Measurements from ENCODE around the gene GPAM.
"Not testable (repeated sequence)": the region's sequence is repeated elsewhere in the genome, so short reads cannot be mapped to it uniquely, and the experiment has no call there.

GPAM gene

DNA sequence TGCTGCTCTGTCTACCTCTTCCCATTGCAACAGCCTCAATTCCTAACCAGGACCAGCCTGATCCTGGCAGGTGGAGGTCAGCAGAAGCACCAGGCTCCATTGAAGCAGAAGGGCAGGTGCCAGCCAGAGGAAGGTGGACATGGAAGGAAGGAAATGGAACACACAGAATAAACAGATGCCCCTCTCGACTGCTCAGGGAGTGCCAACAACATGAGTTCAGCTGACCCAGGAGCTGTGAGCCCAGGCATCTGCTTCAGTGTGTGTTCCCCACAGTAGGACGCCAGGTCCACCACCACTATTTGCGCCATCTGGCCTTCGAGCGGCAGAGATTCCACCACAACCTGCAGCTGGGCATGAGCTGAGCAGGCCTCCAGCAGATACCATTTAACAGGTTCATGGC is 56.7 kb downstream of the GPAM start:
- no peak for DNase-seq

DNA sequence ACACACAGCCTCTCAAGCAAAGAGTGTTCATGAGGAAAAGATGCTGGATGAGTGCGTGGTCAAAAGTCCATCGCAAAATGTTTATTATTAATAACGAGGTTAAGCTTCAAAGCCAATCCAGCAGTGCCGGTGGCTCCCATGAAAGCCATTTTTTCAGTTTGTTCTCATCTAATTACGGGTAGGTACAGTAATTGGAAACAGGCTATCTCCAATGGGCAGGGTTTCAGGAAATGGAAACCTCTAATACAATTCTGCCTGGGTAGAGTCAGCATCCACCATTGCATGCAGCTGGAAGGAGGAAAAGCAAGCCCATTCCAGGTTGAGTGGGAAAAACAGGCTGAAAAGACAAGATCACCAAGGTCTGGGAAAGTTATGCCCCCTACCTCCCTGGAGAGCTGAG is 57.4 kb downstream of the GPAM start:
- no peak for DNase-seq

DNA sequence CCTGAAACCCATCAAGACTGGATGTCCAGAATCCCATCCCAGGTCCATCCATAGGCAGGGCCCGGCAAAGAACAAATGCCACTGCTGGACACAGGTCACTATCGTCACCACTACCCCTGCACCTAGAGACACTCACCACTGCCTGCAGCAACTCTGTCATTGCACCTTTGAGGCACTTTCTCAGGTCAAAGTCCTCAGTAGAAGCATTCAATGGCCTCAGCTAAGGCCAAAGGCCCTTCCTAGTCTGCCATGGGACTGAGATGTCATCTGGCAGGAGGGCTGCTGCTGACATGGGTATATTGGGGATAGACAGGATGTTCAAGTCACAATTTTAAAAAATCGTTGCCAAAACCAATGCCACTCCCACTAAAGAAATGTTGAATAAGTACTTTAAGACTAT is 58.7 kb downstream of the GPAM start:
- no peak for DNase-seq

DNA sequence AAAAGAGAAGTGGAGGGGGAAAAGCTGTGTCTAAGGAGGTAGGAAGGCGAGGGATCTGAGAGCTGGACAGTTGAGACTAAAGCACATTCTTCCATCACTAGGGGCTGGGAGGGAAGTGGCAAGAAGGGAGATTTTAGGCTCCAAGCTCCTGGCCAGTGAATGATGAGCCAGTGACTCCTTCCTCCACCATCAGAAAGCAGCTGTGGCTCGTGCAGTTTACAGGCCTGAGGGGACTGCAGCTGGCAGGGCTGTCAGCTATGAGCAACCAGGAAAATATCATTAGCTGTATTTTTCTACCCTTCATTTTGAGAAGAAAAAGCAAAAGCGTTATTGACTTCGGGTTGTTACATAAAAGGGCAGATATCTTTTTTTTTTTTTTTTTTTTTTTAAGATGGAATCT is 60.7 kb downstream of the GPAM start:
- no peak for DNase-seq

DNA sequence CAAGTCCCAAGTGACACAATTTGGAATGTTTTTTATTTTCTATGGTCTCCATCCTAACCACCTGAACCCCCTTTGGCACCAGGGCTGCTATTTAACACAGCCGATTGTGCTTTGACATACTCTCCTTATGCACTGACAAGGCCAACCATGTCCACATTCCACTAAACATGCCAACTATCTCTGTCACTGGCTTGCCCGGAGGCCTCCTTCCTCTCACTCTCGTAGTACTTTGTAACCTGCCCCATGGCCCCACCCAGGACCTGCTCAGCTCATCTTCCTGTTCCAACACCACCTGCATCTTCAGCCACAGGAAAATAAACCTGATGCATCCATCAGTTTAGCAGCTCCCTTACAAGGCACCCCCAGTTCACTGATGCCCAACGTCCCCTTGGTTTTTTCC is 63.1 kb downstream of the GPAM start:
- no peak for DNase-seq

DNA sequence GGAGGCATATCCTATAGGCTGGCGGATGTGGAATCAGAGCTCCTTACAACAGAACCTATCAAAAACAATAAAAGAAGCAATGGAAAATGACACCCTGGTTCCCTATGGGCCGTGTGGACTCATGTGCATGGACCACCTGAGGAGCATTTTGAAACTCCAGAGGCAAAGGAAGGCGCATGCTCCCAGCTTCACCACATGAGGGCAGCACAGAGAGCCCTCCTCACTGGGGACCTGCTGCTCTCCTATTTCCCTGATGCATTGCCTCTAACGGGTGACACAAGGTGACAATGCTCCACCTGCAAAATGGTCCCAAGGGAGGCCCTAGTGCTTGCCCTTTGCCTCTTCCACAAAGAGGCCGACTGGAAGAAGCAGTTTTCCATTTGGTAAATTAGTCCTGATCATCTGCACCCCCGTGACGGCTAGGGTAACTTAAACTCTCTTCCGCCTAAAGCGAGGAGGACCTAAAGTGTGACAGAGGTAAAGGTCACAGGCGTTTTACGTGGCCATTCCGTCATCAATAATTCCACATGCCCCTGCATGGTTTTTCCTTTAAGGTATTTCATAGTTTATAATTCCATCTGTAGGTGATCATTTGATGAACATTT is 67.7 kb downstream of the GPAM start:
- DNase-seq: peak; percentile 35 to 48

DNA sequence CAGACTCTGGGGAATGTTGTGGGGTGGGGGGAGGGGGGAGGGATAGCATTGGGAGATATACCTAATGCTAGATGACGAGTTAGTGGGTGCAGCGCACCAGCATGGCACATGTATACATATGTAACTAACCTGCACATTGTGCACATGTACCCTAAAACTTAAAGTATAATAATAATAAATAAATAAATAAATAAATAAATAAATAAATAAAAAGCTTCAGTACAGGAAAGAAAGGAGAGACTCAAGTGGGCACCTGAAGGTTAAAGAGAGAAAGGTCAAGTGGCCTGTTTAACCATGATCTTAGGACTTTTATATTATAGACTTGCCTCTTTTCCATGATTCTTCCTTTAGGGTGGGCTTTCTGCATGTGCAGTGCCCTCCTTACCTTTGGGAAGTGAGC is 73.8 kb downstream of the GPAM start:
- DNase-seq: not testable (repeated sequence)

Measured in stimulated activated CD4-positive, alpha-beta T cell treated with anti-CD3 and anti-CD28 coated beads, Interleukin-2, amount 100 ng/mL, for 24 hours (primary cell).